Measurements from ENCODE around the gene FAM120A.

FAM120A gene

DNA sequence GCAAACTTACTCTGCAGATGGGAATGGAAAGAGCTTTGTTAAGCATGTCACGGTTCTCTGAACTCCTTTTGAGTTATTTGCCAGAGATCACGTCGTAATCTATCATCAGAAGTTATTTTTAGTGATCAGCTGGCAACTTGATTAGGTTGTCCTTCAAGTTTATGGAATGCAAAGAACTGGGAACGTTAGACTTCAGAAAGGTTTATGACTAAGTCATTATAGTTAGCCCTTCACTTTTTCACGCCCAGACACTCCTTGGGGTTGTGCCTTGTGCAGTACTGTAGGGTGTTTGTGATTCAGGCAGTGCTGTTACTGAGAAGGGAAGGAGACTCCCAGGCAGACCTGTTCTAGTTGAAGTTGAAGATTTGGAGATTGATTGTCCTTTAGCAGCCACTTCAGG is 98.1 kb downstream of the FAM120A start:
- TF ChIP-seq, protein P1, sequence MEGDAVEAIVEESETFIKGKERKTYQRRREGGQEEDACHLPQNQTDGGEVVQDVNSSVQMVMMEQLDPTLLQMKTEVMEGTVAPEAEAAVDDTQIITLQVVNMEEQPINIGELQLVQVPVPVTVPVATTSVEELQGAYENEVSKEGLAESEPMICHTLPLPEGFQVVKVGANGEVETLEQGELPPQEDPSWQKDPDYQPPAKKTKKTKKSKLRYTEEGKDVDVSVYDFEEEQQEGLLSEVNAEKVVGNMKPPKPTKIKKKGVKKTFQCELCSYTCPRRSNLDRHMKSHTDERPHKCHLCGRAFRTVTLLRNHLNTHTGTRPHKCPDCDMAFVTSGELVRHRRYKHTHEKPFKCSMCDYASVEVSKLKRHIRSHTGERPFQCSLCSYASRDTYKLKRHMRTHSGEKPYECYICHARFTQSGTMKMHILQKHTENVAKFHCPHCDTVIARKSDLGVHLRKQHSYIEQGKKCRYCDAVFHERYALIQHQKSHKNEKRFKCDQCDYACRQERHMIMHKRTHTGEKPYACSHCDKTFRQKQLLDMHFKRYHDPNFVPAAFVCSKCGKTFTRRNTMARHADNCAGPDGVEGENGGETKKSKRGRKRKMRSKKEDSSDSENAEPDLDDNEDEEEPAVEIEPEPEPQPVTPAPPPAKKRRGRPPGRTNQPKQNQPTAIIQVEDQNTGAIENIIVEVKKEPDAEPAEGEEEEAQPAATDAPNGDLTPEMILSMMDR (IDR thresholded peaks at IDR 0.05; ENCODE audit: low read depth, low read length), result no peak
- in situ Hi-C loops (cut with HindIII; ENCODE audit: low sequenced_read_pairs), result no loop called here
- no peak overlapping the region for H3K4me3 ChIP-seq (ENCODE audit: low read depth, low read length)
- no peak for DNase-seq (ENCODE audit: low read depth, low spot score)

DNA sequence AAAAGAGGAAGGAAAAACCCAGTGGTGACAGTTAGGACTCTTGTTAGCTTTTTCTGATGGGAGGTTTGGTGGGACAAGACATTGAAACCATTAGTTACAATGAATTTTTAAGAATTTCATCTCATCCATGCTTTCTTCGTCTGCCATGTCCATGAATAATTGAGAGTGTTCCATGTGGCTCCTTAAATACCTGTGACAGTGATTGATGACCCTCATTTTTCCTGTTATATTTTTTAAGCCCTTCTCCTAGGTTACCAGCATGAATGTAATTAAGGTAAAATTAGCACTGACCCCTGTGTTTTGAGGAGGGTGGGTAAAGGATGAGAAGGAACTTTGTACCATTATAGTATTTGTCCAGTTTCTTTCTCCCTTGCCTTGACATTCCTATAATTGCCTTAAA is 101.4 kb downstream of the FAM120A start:
- no peak for DNase-seq (ENCODE audit: low read depth, low spot score)
- TF ChIP-seq, protein P1 (IDR thresholded peaks at IDR 0.05; ENCODE audit: low read depth, low read length), result no peak
- no peak overlapping the region for H3K4me3 ChIP-seq (ENCODE audit: low read depth, low read length)
- in situ Hi-C loops (cut with HindIII; ENCODE audit: low sequenced_read_pairs), result no loop called here

DNA sequence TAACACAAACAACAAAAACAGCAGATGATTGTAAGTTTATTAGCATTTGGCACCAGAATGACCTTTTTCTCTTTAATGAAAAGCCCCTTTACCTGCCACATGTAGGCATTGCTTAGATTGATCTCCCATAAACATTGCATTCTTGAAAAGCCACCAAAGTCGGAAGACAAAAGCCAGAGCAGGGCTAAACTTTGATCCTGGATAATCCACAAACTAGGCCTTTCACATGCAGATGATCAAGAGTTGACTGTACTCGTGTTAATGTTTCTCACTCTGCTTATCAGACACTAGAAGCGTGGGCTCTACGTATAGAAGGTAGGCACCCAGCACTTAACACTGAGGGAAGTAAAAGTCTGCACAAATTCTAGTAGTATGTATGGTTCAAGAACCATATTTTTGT is 103.9 kb downstream of the FAM120A start:
- TF ChIP-seq, protein P1 (IDR thresholded peaks at IDR 0.05; ENCODE audit: low read depth, low read length), result no peak
- in situ Hi-C loops (cut with HindIII; ENCODE audit: low sequenced_read_pairs), result no loop called here

DNA sequence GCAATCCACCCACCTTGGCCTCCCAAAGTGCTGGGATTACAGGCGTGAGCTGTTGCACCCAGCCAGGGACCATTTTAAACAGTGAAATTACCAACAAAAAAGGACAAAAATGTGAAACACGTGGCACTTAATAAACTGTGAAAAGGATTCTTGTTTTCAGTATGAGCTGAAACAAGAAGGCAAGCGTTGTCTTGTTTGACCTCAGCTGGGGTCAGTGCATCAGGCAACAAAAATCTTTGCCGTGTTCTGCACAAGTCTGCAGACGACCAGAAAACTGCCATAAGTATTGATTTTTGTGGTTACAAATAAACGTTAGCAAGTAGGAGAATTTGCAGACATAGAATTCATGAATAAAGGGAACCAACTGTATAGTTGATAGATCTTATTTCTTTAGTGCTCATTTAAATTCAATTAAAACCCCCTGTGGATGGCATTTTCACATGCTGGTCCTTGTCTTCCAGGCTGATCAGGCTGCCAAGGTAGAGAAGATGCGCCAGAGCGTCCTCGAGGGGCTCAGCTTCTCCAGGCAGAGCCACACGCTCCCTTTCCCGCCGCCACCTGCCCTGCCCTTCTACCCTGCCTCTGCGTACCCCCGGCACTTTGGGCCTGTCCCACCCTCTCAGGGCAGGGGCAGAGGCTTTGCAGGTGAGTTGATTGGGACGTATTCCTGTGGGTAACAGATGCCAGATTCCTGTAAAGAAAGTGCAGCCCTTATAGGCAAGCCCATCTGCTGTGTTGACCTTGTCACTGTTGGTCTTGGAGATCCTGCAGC is 106.1 kb downstream of the FAM120A start:
- TF ChIP-seq, protein P1 (IDR thresholded peaks at IDR 0.05; ENCODE audit: low read depth, low read length), result no peak
- no peak for DNase-seq (ENCODE audit: low read depth, low spot score)
- H3K4me3 ChIP-seq (ENCODE audit: low read depth, low read length), result no peak overlapping the region
- in situ Hi-C loops (cut with HindIII; ENCODE audit: low sequenced_read_pairs), result no loop called here

More for the DNA sequence above, 103.9 kb downstream of the FAM120A start:
- no peak overlapping the region for H3K4me3 ChIP-seq (ENCODE audit: low read depth, low read length)
- DNase-seq (ENCODE audit: low read depth, low spot score), result no peak

DNA sequence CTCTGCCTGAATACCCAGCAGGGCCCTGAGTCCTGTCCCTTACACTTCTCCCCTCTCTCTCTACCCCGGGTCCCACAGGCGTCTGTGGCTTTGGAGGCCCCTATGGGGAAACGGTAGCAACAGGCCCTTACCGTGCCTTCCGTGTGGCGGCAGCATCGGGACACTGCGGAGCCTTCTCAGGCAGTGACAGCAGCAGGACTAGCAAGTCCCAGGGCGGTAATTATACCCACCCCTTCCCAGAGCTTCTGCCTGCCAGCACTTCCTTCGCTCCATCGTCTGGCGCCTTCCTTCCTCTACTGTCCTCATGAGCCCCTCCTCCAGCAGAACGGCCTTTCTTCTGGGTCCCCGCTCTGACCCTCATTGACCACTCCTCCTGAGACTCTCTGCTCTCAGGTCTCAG is 107.0 kb downstream of the FAM120A start:
- in situ Hi-C loops (cut with HindIII; ENCODE audit: low sequenced_read_pairs), result no loop called here
- DNase-seq (ENCODE audit: low read depth, low spot score), result no peak
- TF ChIP-seq, protein P1 (IDR thresholded peaks at IDR 0.05; ENCODE audit: low read depth, low read length), result no peak
- H3K4me3 ChIP-seq (ENCODE audit: low read depth, low read length), result no peak overlapping the region

DNA sequence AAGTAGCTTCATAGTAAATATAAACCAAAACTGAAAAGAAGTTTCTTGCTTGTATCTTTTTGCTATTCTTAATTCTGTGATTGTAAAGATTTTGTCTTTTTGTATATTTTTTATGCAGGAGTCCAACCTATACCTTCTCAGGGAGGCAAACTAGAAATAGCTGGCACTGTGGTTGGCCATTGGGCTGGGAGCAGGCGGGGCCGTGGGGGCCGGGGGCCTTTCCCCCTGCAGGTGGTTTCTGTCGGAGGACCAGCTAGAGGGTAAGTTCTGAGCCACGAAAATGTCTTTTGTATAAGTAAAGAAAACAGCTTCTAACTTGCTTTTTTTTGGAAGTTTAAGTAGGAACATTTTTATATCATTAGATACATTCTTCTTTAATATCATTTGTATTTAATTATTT is 109.5 kb downstream of the FAM120A start:
- TF ChIP-seq, protein P1 (IDR thresholded peaks at IDR 0.05; ENCODE audit: low read depth, low read length), result no peak
- H3K4me3 ChIP-seq (ENCODE audit: low read depth, low read length), result no peak overlapping the region
- no peak for DNase-seq (ENCODE audit: low read depth, low spot score)
- in situ Hi-C loops (cut with HindIII; ENCODE audit: low sequenced_read_pairs), result no loop called here
